Caco-2 (cell line): Measurements from ENCODE around the gene RERE. TPM values are rescaled to one million over a fixed set of nuclear protein-coding genes. Genes with fewer than 3 reads are reported as not detected.

Experiments
- BruUV-seq: library from RNA; stranded (reverse); fragments of 400-500 nt; replicated peaks from 2 replicates; lab custom pipeline; 2021; lab: Mats Ljungman, UMichigan
- CTCF ChIA-PET: fragments of 300-600 bp; sonication (Branson Sonifier 250); formaldehyde crosslinking; loops from one replicate; lab custom pipeline; 2022; ENCODE audit warnings: antibody characterized with exemption; lab: Charles Lee
- POLR2A ChIA-PET: fragments of 300-600 bp; sonication (Branson Sonifier 250); formaldehyde crosslinking; loops from one replicate; lab custom pipeline; 2022; ENCODE audit warnings: antibody characterized with exemption; lab: Charles Lee
- DNase-seq, 2 experiments: peaks; one replicate each; pipeline versions ENCODE4 v3.0.0 to v3.0.0-alpha.2; 2020 to 2022
- H3K27me3 ChIP-seq: replicated peaks from 2 replicates; pipeline ENCODE4 v1.6.0; 2011; ENCODE audit warnings: low read length; ENCODE audit not compliant: control insufficient read depth, insufficient read depth
- H3K36me3 ChIP-seq: 2 replicates; pipeline ENCODE4 v1.5.1; 2011; ENCODE audit warnings: low read length; ENCODE audit not compliant: control insufficient read depth, insufficient read depth
- H3K4me1 ChIP-seq: fragments of 250-450 bp; sonication (Bioruptor Pico); 2 replicates; pipeline ENCODE4 v1.5.1; 2020; ENCODE audit warnings: mild to moderate bottlenecking
- H3K4me3 ChIP-seq: 2 replicates; pipeline ENCODE4 v1.5.1; 2011; ENCODE audit warnings: low read depth, mild to moderate bottlenecking, control low read depth, low read length
- H3K9me3 ChIP-seq: fragments of 250-450 bp; sonication (Bioruptor Pico); 2 replicates; pipeline ENCODE4 v1.5.1; 2020; ENCODE audit warnings: mild to moderate bottlenecking, moderate library complexity
- H3K27ac Mint-ChIP-seq: one replicate; pipeline ENCODE4 v1.8.0; 2022; ENCODE audit warnings: mixed read lengths; ENCODE audit not compliant: unreplicated experiment
- H3K27me3 Mint-ChIP-seq: one replicate; pipeline ENCODE4 v1.8.0; 2022; ENCODE audit warnings: mixed read lengths; ENCODE audit not compliant: insufficient read depth, unreplicated experiment
- H3K36me3 Mint-ChIP-seq: one replicate; pipeline ENCODE4 v1.8.0; 2022; ENCODE audit warnings: mild to moderate bottlenecking, mixed read lengths; ENCODE audit not compliant: insufficient read depth, unreplicated experiment
- H3K4me1 Mint-ChIP-seq: one replicate; pipeline ENCODE4 v1.8.0; 2022; ENCODE audit warnings: low read depth, mixed read lengths; ENCODE audit not compliant: unreplicated experiment
- H3K4me3 Mint-ChIP-seq: one replicate; pipeline ENCODE4 v1.8.0; 2022; ENCODE audit warnings: mild to moderate bottlenecking, moderate library complexity, mixed read lengths; ENCODE audit not compliant: unreplicated experiment
- H3K9me3 Mint-ChIP-seq: one replicate; pipeline ENCODE4 v1.8.0; 2022; ENCODE audit warnings: mixed read lengths; ENCODE audit not compliant: unreplicated experiment
- intact Hi-C: fragments of 100-400 bp; cut with micrococcal nuclease; formaldehyde crosslinking; loops from one replicate; pipeline ENCODE4 v1.10.0; 2022; ENCODE audit not compliant: unreplicated experiment
- total RNA-seq: library from RNA; stranded (reverse); gene quantifications from 2 replicates; pipeline ENCODE4 v1.2.3, GENCODE V29; 2022
- TF ChIP-seq, protein P1 (sequence below), 2 experiments: fragments of 200-600 bp in 1 of 2; IDR thresholded peaks; 1 replicate in 1 of 2; 2 replicates in 1 of 2; pipeline versions ENCODE4 v1.5.1 to v1.8.0; 2011 to 2022; ENCODE audit warnings: antibody characterized with exemption in 1 of 2, control low read depth in 1 of 2, inconsistent platforms in 1 of 2, low read depth in 1 of 2, low read length in 1 of 2, mild to moderate bottlenecking in 1 of 2, moderate library complexity in 1 of 2; ENCODE audit not compliant: insufficient read depth in 1 of 2, severe bottlenecking in 1 of 2, unreplicated experiment in 1 of 2

Gene RERE
- total RNA-seq, 1 experiment from 2014 or later = 85.2 TPM

DNA sequence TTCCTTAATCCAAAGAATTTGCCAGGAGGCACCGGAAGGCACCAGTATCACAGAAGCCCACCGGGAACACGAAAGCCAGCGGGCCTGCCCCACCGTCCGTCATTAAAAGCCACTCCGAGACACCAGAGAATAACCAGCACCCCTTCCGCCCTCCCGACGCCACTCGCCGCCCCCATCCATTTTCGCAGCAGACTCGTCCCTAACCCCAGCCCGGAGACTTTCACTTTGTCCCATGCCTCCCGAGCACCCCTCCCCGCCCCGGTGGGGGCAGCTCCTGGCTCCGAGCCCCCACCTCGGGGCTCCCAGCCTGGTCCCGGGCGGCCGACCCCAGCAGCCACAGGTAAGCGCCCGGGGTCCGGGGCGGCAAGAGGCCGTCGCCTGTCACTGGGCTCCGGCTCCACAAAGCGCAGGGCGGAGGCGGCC lies 394.2 kb downstream of the RERE start:
- intact Hi-C loops = loop anchor here (5.0 kb wide), 2 partner anchors 104 to 279 kb away; no protein-coding TSS in a partner anchor
- no peaks in the 10 kb centered on the region for H3K9me3 ChIP-seq
- no peaks in the 10 kb centered on the region for H3K27me3 ChIP-seq
- H3K4me3 Mint-ChIP-seq = no peak overlapping the region
- H3K4me1 ChIP-seq = peaks cover 54% of the 10 kb centered on the region
- no peak for DNase-seq
- H3K4me1 Mint-ChIP-seq = peaks cover 33% of the 10 kb centered on the region
- no peak overlapping the region for H3K27ac Mint-ChIP-seq
- H3K36me3 Mint-ChIP-seq = peaks cover 36% of the 10 kb centered on the region
- no peaks in the 10 kb centered on the region for H3K9me3 Mint-ChIP-seq
- H3K4me3 ChIP-seq = peak overlapping the region; percentile 80
- POLR2A ChIA-PET = no interaction called here
- no peaks in the 10 kb centered on the region for H3K36me3 ChIP-seq
- no peaks in the 10 kb centered on the region for H3K27me3 Mint-ChIP-seq
- TF ChIP-seq, protein P1, sequence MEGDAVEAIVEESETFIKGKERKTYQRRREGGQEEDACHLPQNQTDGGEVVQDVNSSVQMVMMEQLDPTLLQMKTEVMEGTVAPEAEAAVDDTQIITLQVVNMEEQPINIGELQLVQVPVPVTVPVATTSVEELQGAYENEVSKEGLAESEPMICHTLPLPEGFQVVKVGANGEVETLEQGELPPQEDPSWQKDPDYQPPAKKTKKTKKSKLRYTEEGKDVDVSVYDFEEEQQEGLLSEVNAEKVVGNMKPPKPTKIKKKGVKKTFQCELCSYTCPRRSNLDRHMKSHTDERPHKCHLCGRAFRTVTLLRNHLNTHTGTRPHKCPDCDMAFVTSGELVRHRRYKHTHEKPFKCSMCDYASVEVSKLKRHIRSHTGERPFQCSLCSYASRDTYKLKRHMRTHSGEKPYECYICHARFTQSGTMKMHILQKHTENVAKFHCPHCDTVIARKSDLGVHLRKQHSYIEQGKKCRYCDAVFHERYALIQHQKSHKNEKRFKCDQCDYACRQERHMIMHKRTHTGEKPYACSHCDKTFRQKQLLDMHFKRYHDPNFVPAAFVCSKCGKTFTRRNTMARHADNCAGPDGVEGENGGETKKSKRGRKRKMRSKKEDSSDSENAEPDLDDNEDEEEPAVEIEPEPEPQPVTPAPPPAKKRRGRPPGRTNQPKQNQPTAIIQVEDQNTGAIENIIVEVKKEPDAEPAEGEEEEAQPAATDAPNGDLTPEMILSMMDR (IDR thresholded peaks at IDR 0.05; ENCODE audit: insufficient read depth in 1 of 2, low read depth in 1 of 2, low read length in 1 of 2, severe bottlenecking in 1 of 2, unreplicated experiment in 1 of 2) = no peak
- CTCF ChIA-PET = interaction anchor here (1.4 kb wide), 1 partner anchor 14 kb away, joined by 9 read pairs; no protein-coding TSS in a partner anchor
- no TSS peak for BruUV-seq

DNA sequence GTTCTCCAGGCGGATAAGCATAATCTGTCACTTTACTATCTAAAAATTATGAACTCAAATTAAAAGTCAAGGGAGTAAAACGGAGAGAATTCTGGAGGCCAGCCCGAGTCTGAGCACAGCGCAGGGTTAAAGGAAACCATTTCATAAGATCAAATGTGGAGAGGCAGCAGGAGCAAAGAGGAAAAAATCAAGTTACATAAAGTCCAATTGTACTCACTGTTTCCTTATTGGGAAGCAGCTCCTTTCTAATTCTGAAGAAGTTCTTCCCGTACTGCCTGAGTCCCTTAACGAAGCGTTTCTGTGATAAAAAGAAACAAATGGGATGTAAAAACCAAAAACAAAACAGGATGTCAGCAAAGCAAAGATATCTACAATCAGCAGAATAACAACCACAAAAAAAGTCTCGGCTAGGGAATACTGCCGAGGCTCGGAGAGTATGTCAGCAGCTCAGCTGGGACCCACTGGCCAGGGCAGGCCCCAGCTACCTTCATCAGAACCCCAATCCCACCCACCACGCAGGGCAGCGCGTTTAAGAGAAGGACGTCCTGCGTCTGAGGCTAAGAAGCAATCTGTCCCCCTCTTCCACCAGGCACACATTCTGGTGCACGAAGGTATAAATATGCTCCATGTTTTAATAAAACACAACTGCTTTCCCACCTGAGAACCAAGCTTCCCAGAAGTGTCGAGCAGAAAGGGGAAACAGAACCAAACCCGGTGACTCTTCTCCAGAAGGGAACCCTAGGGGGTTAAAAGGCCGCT lies 394.8 kb downstream of the RERE start:
- CTCF ChIA-PET = interaction anchor here (1.4 kb wide), 1 partner anchor 13 kb away, joined by 9 read pairs; no protein-coding TSS in a partner anchor
- peak in 1 of 2 experiments; percentile 12 for DNase-seq
- no peak overlapping the region for H3K4me3 Mint-ChIP-seq
- H3K4me1 Mint-ChIP-seq = peaks cover 39% of the 10 kb centered on the region
- peaks cover 37% of the 10 kb centered on the region for H3K36me3 Mint-ChIP-seq
- TF ChIP-seq, protein P1 (IDR thresholded peaks at IDR 0.05; ENCODE audit: insufficient read depth in 1 of 2, low read depth in 1 of 2, low read length in 1 of 2, severe bottlenecking in 1 of 2, unreplicated experiment in 1 of 2) = no peak
- no peak overlapping the region for H3K27ac Mint-ChIP-seq
- H3K27me3 ChIP-seq = no peaks in the 10 kb centered on the region
- H3K4me3 ChIP-seq = peak overlapping the region; percentile 80
- H3K4me1 ChIP-seq = peaks cover 54% of the 10 kb centered on the region
- H3K9me3 ChIP-seq = no peaks in the 10 kb centered on the region
- no peaks in the 10 kb centered on the region for H3K36me3 ChIP-seq
- TSS peak; percentile 23 for BruUV-seq
- no peaks in the 10 kb centered on the region for H3K9me3 Mint-ChIP-seq
- POLR2A ChIA-PET = no interaction called here
- intact Hi-C loops = loop anchor here (5.0 kb wide), 2 partner anchors 105 to 280 kb away; no protein-coding TSS in a partner anchor
- H3K27me3 Mint-ChIP-seq = no peaks in the 10 kb centered on the region

DNA sequence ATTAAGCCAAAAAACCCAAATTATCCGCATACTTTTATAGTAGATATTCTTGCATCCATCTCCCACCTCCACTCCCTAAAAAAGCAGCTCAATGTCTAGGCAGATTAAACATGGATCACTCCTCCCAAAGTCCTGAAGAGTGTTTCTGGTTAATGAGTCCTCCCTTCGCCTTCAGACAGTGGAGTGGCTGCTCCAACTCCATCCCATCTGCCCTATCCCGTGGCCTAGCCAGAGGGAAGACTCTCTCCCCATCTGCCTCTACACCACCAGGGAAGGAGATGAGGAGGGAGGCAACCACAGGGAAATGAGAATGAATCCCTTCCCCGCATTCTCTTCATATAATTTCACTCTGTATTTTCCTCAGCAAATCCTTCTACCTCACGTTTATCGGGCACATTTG lies 395.7 kb downstream of the RERE start:
- TF ChIP-seq, protein P1 (IDR thresholded peaks at IDR 0.05; ENCODE audit: insufficient read depth in 1 of 2, low read depth in 1 of 2, low read length in 1 of 2, severe bottlenecking in 1 of 2, unreplicated experiment in 1 of 2) = no peak
- ChIA-PET CTCF (no interaction called here), POLR2A (no interaction called here)
- peak overlapping the region; percentile 80 for H3K4me3 ChIP-seq
- Mint-ChIP-seq H3K36me3 (peaks cover 32% of the 10 kb centered on the region), H3K4me1 (peaks cover 35% of the 10 kb centered on the region), H3K4me3 (no peak overlapping the region), H3K9me3 (no peaks in the 10 kb centered on the region), H3K27me3 (no peaks in the 10 kb centered on the region), H3K27ac (no peak overlapping the region)
- peaks cover 54% of the 10 kb centered on the region for H3K4me1 ChIP-seq
- intact Hi-C loops = loop anchor here (5.0 kb wide), 2 partner anchors 106 to 281 kb away; no protein-coding TSS in a partner anchor
- no peak for DNase-seq
- H3K36me3 ChIP-seq = no peaks in the 10 kb centered on the region
- BruUV-seq = no TSS peak
- H3K9me3 ChIP-seq = no peaks in the 10 kb centered on the region
- no peaks in the 10 kb centered on the region for H3K27me3 ChIP-seq
